Smooth muscle cell (in vitro differentiated cells): ENCODE results near the gene VMA21. TPM values are rescaled to one million over a fixed set of nuclear protein-coding genes. Genes with fewer than 3 reads are reported as not detected.

Experiments used
- DNase-seq: peaks from one replicate; lab custom pipeline; 2025; ENCODE audit not compliant: unreplicated experiment; lab: John Stamatoyannopoulos, UW
- H2AFZ ChIP-seq: fragments of 200-600 bp; sonication (generic); 2 replicates; pipeline ENCODE4 v1.6.0; 2016; ENCODE audit warnings: antibody characterized with exemption, low read depth, mild to moderate bottlenecking
- H3F3A ChIP-seq: fragments of 200-600 bp; sonication (generic); 2 replicates; pipeline ENCODE4 v1.6.0; 2017; ENCODE audit warnings: antibody characterized with exemption, low read depth
- H3K27ac ChIP-seq: fragments of 200-600 bp; sonication (generic); 2 replicates; pipeline ENCODE4 v1.5.1; 2016; ENCODE audit warnings: low read depth, mild to moderate bottlenecking
- H3K27me3 ChIP-seq: fragments of 200-600 bp; sonication (generic); 2 replicates; pipeline ENCODE4 v1.6.1; 2016; ENCODE audit warnings: low read depth, mild to moderate bottlenecking
- H3K36me3 ChIP-seq: fragments of 200-600 bp; sonication (generic); 2 replicates; pipeline ENCODE4 v1.5.1; 2016; ENCODE audit warnings: low read depth
- H3K4me1 ChIP-seq: fragments of 200-600 bp; sonication (generic); 2 replicates; pipeline ENCODE4 v1.5.1; 2016; ENCODE audit warnings: low read depth
- H3K4me2 ChIP-seq: fragments of 200-600 bp; sonication (generic); 2 replicates; pipeline ENCODE4 v1.6.0; 2016; ENCODE audit warnings: mild to moderate bottlenecking
- H3K4me3 ChIP-seq: fragments of 200-600 bp; sonication (generic); 2 replicates; pipeline ENCODE4 v1.5.1; 2016; ENCODE audit warnings: mild to moderate bottlenecking
- H3K79me2 ChIP-seq: fragments of 200-600 bp; sonication (generic); 2 replicates; pipeline ENCODE4 v1.6.0; 2016; ENCODE audit warnings: low read depth, mild to moderate bottlenecking
- H3K9ac ChIP-seq: fragments of 200-600 bp; sonication (generic); 2 replicates; pipeline ENCODE4 v1.6.0; 2016; ENCODE audit warnings: low read depth
- H3K9me3 ChIP-seq: fragments of 200-600 bp; sonication (generic); replicated peaks from 2 replicates; pipeline ENCODE4 v1.5.1; 2016; ENCODE audit warnings: low read depth
- H4K20me1 ChIP-seq: fragments of 200-600 bp; sonication (generic); 2 replicates; pipeline ENCODE4 v1.6.0; 2016; ENCODE audit warnings: low read depth
- WGBS: methylation state at CpG from one replicate; pipeline ENCODE4 v1.1.7; 2016; ENCODE audit warnings: low lambda C conversion rate; 5-methylcytosine and 5-hydroxymethylcytosine counted together
- polyA plus RNA-seq: library from polyadenylated mRNA; unstranded; fragments of >200 nt; fragmentation: Nextera tagmentation; extraction: Ambion mirVana; gene quantifications from 2 replicates; pipeline ENCODE4 v1.2.1, GENCODE V29; 2016
- total RNA-seq: library from RNA; depleted of rRNA; stranded (reverse); fragments of >200 nt; gene quantifications from 2 replicates; pipeline ENCODE4 v1.2.3, GENCODE V29; 2014
- TF ChIP-seq, protein P1 (sequence below): fragments of 200-600 bp; sonication (generic); IDR thresholded peaks from 2 replicates; pipeline ENCODE4 v1.5.1; 2017; ENCODE audit warnings: borderline replicate concordance, mild to moderate bottlenecking, antibody characterized with exemption; ENCODE audit not compliant: insufficient read depth, poor library complexity, severe bottlenecking

Gene VMA21
- total and polyA plus RNA-seq, 2 experiments from 2014 or later, result 19.9 to 31.9 TPM

DNA sequence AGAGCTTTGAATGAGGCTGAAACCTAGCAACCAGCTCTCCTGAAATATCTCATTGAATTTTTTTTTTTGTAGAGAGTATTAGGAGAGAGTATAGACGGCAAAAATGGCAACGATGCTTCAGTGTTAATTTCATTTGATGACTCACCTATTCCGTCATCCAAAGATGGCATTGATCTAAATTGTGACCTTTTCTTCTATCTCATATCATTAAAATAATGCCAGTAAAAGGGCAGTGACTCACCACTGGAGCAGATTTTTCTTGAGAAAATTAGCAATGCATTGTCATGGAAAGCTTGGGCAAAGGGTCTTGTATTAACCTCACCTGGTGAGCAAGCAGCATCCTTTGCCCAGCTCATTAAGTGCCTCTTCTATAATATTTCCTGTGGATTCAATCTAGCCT is 19.6 kb downstream of the VMA21 start:
- Histone ChIP-seq H4K20me1 (no peaks in the 10 kb centered on the region), H3K36me3 (no peaks in the 10 kb centered on the region), H3K4me2 (no peak overlapping the region), H3K27me3 (no peaks in the 10 kb centered on the region), H3K9ac (no peak overlapping the region), H3K4me3 (no peak overlapping the region), H3K27ac (no peak overlapping the region), H3K9me3 (no peaks in the 10 kb centered on the region), H3K79me2 (no peaks in the 10 kb centered on the region), H3K4me1 (no peaks in the 10 kb centered on the region), H3F3A (no peaks in the 10 kb centered on the region), H2AFZ (no peak overlapping the region)
- TF ChIP-seq, protein P1, sequence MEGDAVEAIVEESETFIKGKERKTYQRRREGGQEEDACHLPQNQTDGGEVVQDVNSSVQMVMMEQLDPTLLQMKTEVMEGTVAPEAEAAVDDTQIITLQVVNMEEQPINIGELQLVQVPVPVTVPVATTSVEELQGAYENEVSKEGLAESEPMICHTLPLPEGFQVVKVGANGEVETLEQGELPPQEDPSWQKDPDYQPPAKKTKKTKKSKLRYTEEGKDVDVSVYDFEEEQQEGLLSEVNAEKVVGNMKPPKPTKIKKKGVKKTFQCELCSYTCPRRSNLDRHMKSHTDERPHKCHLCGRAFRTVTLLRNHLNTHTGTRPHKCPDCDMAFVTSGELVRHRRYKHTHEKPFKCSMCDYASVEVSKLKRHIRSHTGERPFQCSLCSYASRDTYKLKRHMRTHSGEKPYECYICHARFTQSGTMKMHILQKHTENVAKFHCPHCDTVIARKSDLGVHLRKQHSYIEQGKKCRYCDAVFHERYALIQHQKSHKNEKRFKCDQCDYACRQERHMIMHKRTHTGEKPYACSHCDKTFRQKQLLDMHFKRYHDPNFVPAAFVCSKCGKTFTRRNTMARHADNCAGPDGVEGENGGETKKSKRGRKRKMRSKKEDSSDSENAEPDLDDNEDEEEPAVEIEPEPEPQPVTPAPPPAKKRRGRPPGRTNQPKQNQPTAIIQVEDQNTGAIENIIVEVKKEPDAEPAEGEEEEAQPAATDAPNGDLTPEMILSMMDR, result no peak
- DNase-seq, result no peak
- WGBS, result 88% methylated on average over 3 of the region's 3 CpGs

DNA sequence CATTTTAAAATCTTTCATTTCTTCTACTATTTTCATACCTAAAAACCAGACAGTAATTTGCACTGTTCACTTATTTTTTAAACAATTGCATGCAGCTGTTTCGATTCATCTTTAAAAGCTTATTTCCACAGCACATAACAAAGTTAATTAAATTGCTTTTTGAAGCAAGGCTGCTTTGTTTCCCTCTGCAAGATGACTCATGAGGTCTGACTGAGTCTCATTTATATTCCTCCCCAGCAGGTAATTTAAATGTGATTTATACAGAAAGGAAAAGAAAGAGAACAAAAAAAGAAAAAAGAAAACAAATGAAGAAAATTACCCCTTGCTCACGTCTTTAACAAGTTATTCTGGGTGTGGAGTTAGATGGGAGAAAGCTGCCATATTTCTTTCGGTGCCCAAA is 22.8 kb downstream of the VMA21 start:
- DNase-seq, result no peak
- no peaks in the 10 kb centered on the region for H3K79me2 ChIP-seq
- H3K4me1 ChIP-seq, result no peaks in the 10 kb centered on the region
- no peak overlapping the region for H3K9ac ChIP-seq
- no peaks in the 10 kb centered on the region for H4K20me1 ChIP-seq
- no peaks in the 10 kb centered on the region for H3K36me3 ChIP-seq
- H3F3A ChIP-seq, result no peaks in the 10 kb centered on the region
- no peak overlapping the region for H3K4me3 ChIP-seq
- H2AFZ ChIP-seq, result no peak overlapping the region
- H3K9me3 ChIP-seq, result no peaks in the 10 kb centered on the region
- TF ChIP-seq, protein P1, result no peak
- no peaks in the 10 kb centered on the region for H3K27me3 ChIP-seq
- no peak overlapping the region for H3K4me2 ChIP-seq
- WGBS, result 65% methylated on average over 3 of the region's 3 CpGs
- no peak overlapping the region for H3K27ac ChIP-seq

DNA sequence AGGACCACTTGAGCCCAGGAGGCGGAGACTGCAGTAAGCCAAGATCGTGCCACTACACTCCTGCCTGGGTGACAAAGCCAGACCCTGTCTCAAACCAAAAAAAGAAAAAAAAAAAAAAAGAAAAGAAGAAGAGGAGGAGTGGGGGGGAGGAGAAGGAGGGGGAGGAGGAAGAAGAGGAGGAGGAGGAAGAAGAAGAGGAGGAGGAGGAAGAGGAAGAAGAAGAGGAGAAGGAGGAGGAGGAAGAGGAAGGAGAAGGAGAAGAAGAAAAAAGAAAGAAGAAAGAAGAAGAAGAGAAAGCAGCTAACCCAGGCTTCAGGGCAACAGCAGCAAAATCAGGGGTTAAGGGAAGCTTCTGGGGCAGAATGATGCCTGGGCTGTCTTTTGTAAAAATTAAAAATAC is 27.5 kb downstream of the VMA21 start:
- no peaks in the 10 kb centered on the region for H3K79me2 ChIP-seq
- 92% methylated on average over 2 of the region's 2 CpGs for WGBS
- H2AFZ ChIP-seq, result no peak overlapping the region
- H3K27me3 ChIP-seq, result no peaks in the 10 kb centered on the region
- H3F3A ChIP-seq, result no peaks in the 10 kb centered on the region
- no peaks in the 10 kb centered on the region for H4K20me1 ChIP-seq
- no peak overlapping the region for H3K9ac ChIP-seq
- H3K4me2 ChIP-seq, result no peak overlapping the region
- H3K4me3 ChIP-seq, result no peak overlapping the region
- H3K36me3 ChIP-seq, result no peaks in the 10 kb centered on the region
- no peaks in the 10 kb centered on the region for H3K4me1 ChIP-seq
- no peak for DNase-seq
- TF ChIP-seq, protein P1, result no peak
- no peak overlapping the region for H3K27ac ChIP-seq
- H3K9me3 ChIP-seq, result no peaks in the 10 kb centered on the region

DNA sequence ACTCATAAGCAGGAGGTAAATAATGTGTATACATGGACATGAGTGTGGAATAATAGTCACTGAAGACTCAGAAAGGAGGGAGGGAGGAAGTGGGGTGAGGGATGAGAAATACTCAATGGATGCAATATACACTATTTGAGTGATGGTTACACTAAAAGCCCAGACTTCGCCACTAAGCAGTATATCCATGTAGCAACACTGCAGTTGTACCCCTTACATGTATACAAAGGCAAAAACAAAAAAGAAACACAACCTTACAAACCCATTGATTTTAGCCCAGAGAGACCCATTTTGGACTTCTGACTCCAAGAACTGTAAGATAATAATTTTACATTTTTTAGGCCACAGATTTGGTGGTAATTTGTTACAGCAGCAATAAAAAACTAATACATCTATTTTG is 51.5 kb downstream of the VMA21 start:
- Histone ChIP-seq H3K4me1 (no peaks in the 10 kb centered on the region), H3K79me2 (no peaks in the 10 kb centered on the region), H3K9me3 (no peaks in the 10 kb centered on the region), H2AFZ (no peak overlapping the region), H3K4me3 (no peak overlapping the region), H3K4me2 (no peak overlapping the region), H3K27me3 (peaks cover 4% of the 10 kb centered on the region), H3K27ac (no peak overlapping the region), H3K9ac (no peak overlapping the region), H4K20me1 (no peaks in the 10 kb centered on the region), H3K36me3 (no peaks in the 10 kb centered on the region), H3F3A (no peaks in the 10 kb centered on the region)
- no peak for DNase-seq
- 92% methylated on average over 1 of the region's 1 CpG for WGBS
- TF ChIP-seq, protein P1, result no peak
